ENCODE data around the gene SHKBP1. TPM values are rescaled to one million over a fixed set of nuclear protein-coding genes. Genes with fewer than 3 reads are reported as not detected.

SHKBP1 gene
- total and polyA plus RNA-seq, 2 of the 4 experiments (the other 2 are of a cell fraction): 15.6 to 94.0 TPM

DNA sequence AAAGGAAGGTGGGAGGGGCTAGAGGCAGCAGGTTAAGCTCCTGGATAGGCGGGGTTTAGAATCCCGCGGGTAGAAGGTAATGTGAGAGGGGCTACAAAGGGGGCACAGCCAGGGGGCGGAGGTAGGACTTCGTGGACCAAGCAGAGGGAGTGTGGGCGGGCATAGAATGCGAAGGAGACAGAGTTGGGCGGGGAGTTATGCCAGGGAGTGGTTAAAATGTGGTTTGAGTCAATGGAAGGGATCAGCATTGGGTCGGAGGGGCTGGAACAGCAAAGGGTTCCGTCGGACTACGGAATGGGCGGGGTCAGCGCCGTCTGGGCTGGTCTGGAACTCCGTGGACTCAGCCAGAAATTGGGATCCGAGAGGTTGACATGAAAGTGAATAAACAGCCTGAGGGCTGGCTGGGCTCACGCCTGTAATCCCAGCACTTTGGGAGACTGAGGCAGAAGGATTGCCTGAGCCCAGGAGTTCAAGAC lies 27.5 kb downstream of the SHKBP1 start (continued):
- TF ChIP-seq, protein P1, sequence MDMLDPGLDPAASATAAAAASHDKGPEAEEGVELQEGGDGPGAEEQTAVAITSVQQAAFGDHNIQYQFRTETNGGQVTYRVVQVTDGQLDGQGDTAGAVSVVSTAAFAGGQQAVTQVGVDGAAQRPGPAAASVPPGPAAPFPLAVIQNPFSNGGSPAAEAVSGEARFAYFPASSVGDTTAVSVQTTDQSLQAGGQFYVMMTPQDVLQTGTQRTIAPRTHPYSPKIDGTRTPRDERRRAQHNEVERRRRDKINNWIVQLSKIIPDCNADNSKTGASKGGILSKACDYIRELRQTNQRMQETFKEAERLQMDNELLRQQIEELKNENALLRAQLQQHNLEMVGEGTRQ (IDR thresholded peaks at IDR 0.05; ENCODE audit: low read depth, low read length): no peak
- TF ChIP-seq CEBPB (IDR thresholded peaks at IDR 0.05; ENCODE audit: low read depth, low read length) (no peak), POLR2A (IDR thresholded peaks at IDR 0.05; ENCODE audit: low read depth, low read length) (no peak), CHD1 (IDR thresholded peaks at IDR 0.05; ENCODE audit: low read depth, low read length) (no peak), MAFK (IDR thresholded peaks at IDR 0.05; ENCODE audit: low read depth, low read length) (no peak)
- TF ChIP-seq, protein P2, sequence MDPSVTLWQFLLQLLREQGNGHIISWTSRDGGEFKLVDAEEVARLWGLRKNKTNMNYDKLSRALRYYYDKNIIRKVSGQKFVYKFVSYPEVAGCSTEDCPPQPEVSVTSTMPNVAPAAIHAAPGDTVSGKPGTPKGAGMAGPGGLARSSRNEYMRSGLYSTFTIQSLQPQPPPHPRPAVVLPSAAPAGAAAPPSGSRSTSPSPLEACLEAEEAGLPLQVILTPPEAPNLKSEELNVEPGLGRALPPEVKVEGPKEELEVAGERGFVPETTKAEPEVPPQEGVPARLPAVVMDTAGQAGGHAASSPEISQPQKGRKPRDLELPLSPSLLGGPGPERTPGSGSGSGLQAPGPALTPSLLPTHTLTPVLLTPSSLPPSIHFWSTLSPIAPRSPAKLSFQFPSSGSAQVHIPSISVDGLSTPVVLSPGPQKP (IDR thresholded peaks at IDR 0.05; ENCODE audit: borderline replicate concordance, low read depth, low read length): no peak

All from IMR-90 (cell line).